K562 (cell line): Measurements from ENCODE around the gene TBL1XR1. TPM values are rescaled to one million over a fixed set of nuclear protein-coding genes. Genes with fewer than 3 reads are reported as not detected.

ENCODE experiments used
- ATAC-seq: fragments of 200-7000 bp; cut with Tn5 transposase; 3 replicates; pipeline ENCODE4 v1.9.1; 2020; ENCODE audit warnings: moderate library complexity
- BruUV-seq: library from RNA; stranded (reverse); fragments of 400-500 nt; replicated peaks from 2 replicates; lab custom pipeline; 2021; lab: Mats Ljungman, UMichigan
- CTCF ChIA-PET: fragments of 300-600 bp; formaldehyde crosslinking; extraction: SDS; loops from one replicate; lab custom pipeline; 2021; ENCODE audit warnings: low intra/inter-chr PET ratio; lab: Yijun Ruan, JAX
- POLR2A ChIA-PET: fragments of 300-600, 350-650 bp; sonication (Branson Sonifier 250); formaldehyde crosslinking; extraction: SDS; loops from one replicate; lab custom pipeline; 2021; ENCODE audit warnings: antibody characterized with exemption, inconsistent platforms; lab: Yijun Ruan, JAX
- DNase-seq, 4 experiments: peaks; one replicate each; pipeline versions ENCODE4 v3.0.0 to v3.0.0-alpha.2; 2011 to 2018; ENCODE audit warnings: low spot score in 3 of 4, mixed read lengths in 3 of 4; ENCODE audit errors: extremely low read depth in 1 of 4
- FAIRE-seq: peaks from 2 replicates; lab custom pipeline; 2011; peaks lifted over from hg19 to GRCh38; lab: Jason Lieb, UNC
- H2AFZ ChIP-seq: 2 replicates; pipeline ENCODE4 v1.6.0; 2011; ENCODE audit warnings: low read depth, low read length, control low read depth, inconsistent platforms
- H3K27ac ChIP-seq: fragments of 200-600 bp; 3 replicates; pipeline ENCODE4 v1.8.0; 2011; ENCODE audit warnings: low read depth, mild to moderate bottlenecking, control low read depth, inconsistent platforms, low read length, moderate library complexity, mixed read lengths; ENCODE audit errors: extremely low read depth
- H3K27me3 ChIP-seq, 2 experiments: fragments of 300-600 bp in 1 of 2; 2 replicates in 1 of 2; 3 replicates in 1 of 2; pipeline versions ENCODE4 v1.6.0 to v1.8.0; 2011; ENCODE audit warnings: inconsistent platforms in 2 of 2, low read length in 2 of 2, mild to moderate bottlenecking in 1 of 2, mixed read lengths in 1 of 2, moderate library complexity in 1 of 2; ENCODE audit not compliant: control insufficient read depth in 2 of 2, insufficient read depth in 2 of 2
- H3K36me3 ChIP-seq: fragments of 300-600 bp; 3 replicates; pipeline ENCODE4 v1.8.0; 2011; ENCODE audit warnings: mild to moderate bottlenecking, low read length, inconsistent platforms; ENCODE audit not compliant: control insufficient read depth, insufficient read depth
- H3K4me1 ChIP-seq, 2 experiments: fragments of 200-600 bp in 1 of 2; replicated peaks in 1 of 2; 2 replicates in 1 of 2; 3 replicates in 1 of 2; pipeline versions ENCODE4 v1.5.1 to v1.8.0; 2011; ENCODE audit warnings: inconsistent platforms in 2 of 2, low read length in 2 of 2, mild to moderate bottlenecking in 1 of 2, mixed read lengths in 1 of 2, moderate library complexity in 1 of 2; ENCODE audit not compliant: control insufficient read depth in 2 of 2, insufficient read depth in 2 of 2
- H3K4me2 ChIP-seq: 2 replicates; pipeline ENCODE4 v1.6.1; 2011; ENCODE audit warnings: low read length, control low read depth, inconsistent platforms, mixed read lengths; ENCODE audit not compliant: insufficient read depth
- H3K4me3 ChIP-seq: fragments of 200-600 bp; sonication (generic), shearing (Covaris generic); 2 replicates; pipeline ENCODE4 v1.5.1; 2016; ENCODE audit warnings: control low read depth, inconsistent platforms
- H3K79me2 ChIP-seq: fragments of 200-600 bp; 3 replicates; pipeline ENCODE4 v1.8.0; 2011; ENCODE audit warnings: low read length, inconsistent platforms; ENCODE audit not compliant: control insufficient read depth, insufficient read depth
- H3K9ac ChIP-seq, 2 experiments: 2 replicates each; pipeline versions ENCODE4 v1.6.0 to v1.6.1; 2011; ENCODE audit warnings: low read depth in 2 of 2, low read length in 2 of 2, control low read depth in 1 of 2, inconsistent platforms in 1 of 2, mild to moderate bottlenecking in 1 of 2, mixed read lengths in 1 of 2; ENCODE audit not compliant: insufficient read depth in 1 of 2
- H3K9me1 ChIP-seq: one replicate; pipeline ENCODE4 v1.6.0; 2011; ENCODE audit warnings: inconsistent platforms, mild to moderate bottlenecking, low read length, moderate library complexity; ENCODE audit not compliant: control insufficient read depth, insufficient read depth
- H3K9me3 ChIP-seq: replicated peaks from 2 replicates; pipeline ENCODE4 v1.5.1; 2011; ENCODE audit warnings: low read depth, low read length, inconsistent platforms; ENCODE audit not compliant: control insufficient read depth, insufficient read depth
- H4K20me1 ChIP-seq: replicated peaks from 2 replicates; pipeline ENCODE4 v1.6.1; 2011; ENCODE audit warnings: low read length, inconsistent platforms, mixed read lengths; ENCODE audit not compliant: control insufficient read depth, insufficient read depth
- CC2D1A ChIP-seq: fragments of 450-650 bp; IDR thresholded peaks from 2 replicates; pipeline ENCODE4 v1.6.1; 2017; ENCODE audit warnings: mild to moderate bottlenecking
- ETV6 ChIP-seq, 3 experiments: fragments of 150-350 bp in 1 of 3; sonication (generic) in 1 of 3; formaldehyde crosslinking in 1 of 3; IDR thresholded peaks; 2 replicates each; pipeline versions ENCODE4 v1.6.1 to v1.8.0; 2014 to 2022; ENCODE audit warnings: borderline replicate concordance in 2 of 3, low read depth in 2 of 3, antibody characterized with exemption in 1 of 3, low read length in 1 of 3, mild to moderate bottlenecking in 1 of 3, missing genetic modification reagents in 1 of 3
- ZBTB2 ChIP-seq: fragments of 450-650 bp; IDR thresholded peaks from 2 replicates; pipeline ENCODE4 v1.6.1; 2016; ENCODE audit warnings: antibody characterized with exemption
- ZC3H8 ChIP-seq: fragments of 450-650 bp; IDR thresholded peaks from 2 replicates; pipeline ENCODE4 v1.6.1; 2017
- WGBS: fragments of 100-300 bp; shearing (Covaris generic); methylation state at CpG from one replicate; pipeline ENCODE4 v1.1.6; 2016; ENCODE audit warnings: low coverage, mixed read lengths; ENCODE audit not compliant: insufficient coverage; ENCODE audit errors: missing lambda C conversion rate; 5-methylcytosine and 5-hydroxymethylcytosine counted together
- in situ Hi-C: fragments of 300-500 bp; cut with MboI; formaldehyde crosslinking; loops from 4 replicates; pipeline ENCODE4 v1.15.0; 2018; ENCODE audit warnings: inconsistent platforms, mixed read lengths
- intact Hi-C: fragments of 100-400 bp; cut with micrococcal nuclease; formaldehyde crosslinking; loops from 2 replicates; pipeline ENCODE4 v1.14.2; 2022
- polyA plus RNA-seq, 8 experiments: library from polyadenylated mRNA; depleted of rRNA in 4 of 8; stranded (reverse) in 5 of 8; unstranded in 3 of 8; fragments of >200 nt; fragmentation: Nextera tagmentation in 2 of 8; fragmentation: Illumina TruSeq in 1 of 8; extraction: Ambion mirVana in 2 of 8; extraction: Trizol in 1 of 8; gene quantifications; 2 replicates each; pipeline versions ENCODE4 v1.2.1 to v1.2.3, GENCODE V29; 2011 to 2014; ENCODE audit warnings: inconsistent platforms in 1 of 8, missing spikeins in 1 of 8
- total RNA-seq, 7 experiments: library from RNA; depleted of rRNA in 6 of 7; stranded (reverse); fragments of >200 nt in 6 of 7; fragmentation: Illumina TruSeq in 2 of 7; extraction: Trizol in 2 of 7; gene quantifications; 2 replicates each; pipeline versions ENCODE4 v1.2.1 to v1.2.3, GENCODE V29; 2011 to 2021; ENCODE audit warnings: low replicate concordance in 1 of 7

Gene TBL1XR1
- total and polyA plus RNA-seq, 9 of the 15 experiments (the other 6 are each of a cell fraction or from before 2014, with no cell fraction given) = 19.6 to 171 (median 83.3) TPM

GRCh38 chr3:177015881-177016280 lies 181.4 kb downstream of the TBL1XR1 start (continued):
- TF ChIP-seq ETV6 (IDR thresholded peaks at IDR 0.05; ENCODE audit: borderline replicate concordance in 1 of 2, low read depth in 2 of 2, low read length in 1 of 2) (no peak), ETV6 (CRISPR knock-in tag; IDR thresholded peaks at IDR 0.05; ENCODE audit: borderline replicate concordance) (no peak), ZBTB2 (no peak)

GRCh38 chr3:177013681-177014280 lies 183.5 kb downstream of the TBL1XR1 start:
- TF ChIP-seq ZC3H8 (no peak), CC2D1A (no peak)
- no TSS peak for BruUV-seq
- no peaks in the 10 kb centered on the region for H3K9me1 ChIP-seq
- no peak overlapping the region for H3K4me3 ChIP-seq
- peaks cover 6% of the 10 kb centered on the region; the same call in 1 of the 3 replicates for H3K36me3 ChIP-seq
- H3K9ac ChIP-seq = no peak overlapping the region
- 80% methylated on average over 8 of the region's 8 CpGs for WGBS
- ATAC-seq = no peak
- intact Hi-C loops (no loop called here), in situ Hi-C loops (no loop called here)
- POLR2A ChIA-PET = interaction anchor here (0.7 to 1.8 kb wide), 2 partner anchors 13 to 18 kb away, joined by 3 to 5 read pairs; no protein-coding TSS in a partner anchor
- no peak for DNase-seq
- no peaks in the 10 kb centered on the region for H3K27me3 ChIP-seq
- H3K4me2 ChIP-seq = no peak overlapping the region
- H3K4me1 ChIP-seq = no peaks in the 10 kb centered on the region; a peak in 1 of 5 replicates
- H4K20me1 ChIP-seq = no peaks in the 10 kb centered on the region
- no peak overlapping the region for H3K27ac ChIP-seq
- no peaks in the 10 kb centered on the region for H3K79me2 ChIP-seq
- no peak for FAIRE-seq
- CTCF ChIA-PET = no interaction called here
- H3K9me3 ChIP-seq = no peaks in the 10 kb centered on the region
- no peak overlapping the region for H2AFZ ChIP-seq
